NCI-H82 treated with DMSO at 0.1 percent for 48 hours (cell line): Measurements from ENCODE around the gene ARHGEF4.
"Not testable (repeated sequence)": the region's sequence is repeated elsewhere in the genome, so short reads cannot be mapped to it uniquely, and the experiment has no call there.

Source experiments
- DNase-seq: peaks from one replicate; lab custom pipeline; 2025; ENCODE audit not compliant: unreplicated experiment; lab: John Stamatoyannopoulos, UW

ARHGEF4 gene

DNA sequence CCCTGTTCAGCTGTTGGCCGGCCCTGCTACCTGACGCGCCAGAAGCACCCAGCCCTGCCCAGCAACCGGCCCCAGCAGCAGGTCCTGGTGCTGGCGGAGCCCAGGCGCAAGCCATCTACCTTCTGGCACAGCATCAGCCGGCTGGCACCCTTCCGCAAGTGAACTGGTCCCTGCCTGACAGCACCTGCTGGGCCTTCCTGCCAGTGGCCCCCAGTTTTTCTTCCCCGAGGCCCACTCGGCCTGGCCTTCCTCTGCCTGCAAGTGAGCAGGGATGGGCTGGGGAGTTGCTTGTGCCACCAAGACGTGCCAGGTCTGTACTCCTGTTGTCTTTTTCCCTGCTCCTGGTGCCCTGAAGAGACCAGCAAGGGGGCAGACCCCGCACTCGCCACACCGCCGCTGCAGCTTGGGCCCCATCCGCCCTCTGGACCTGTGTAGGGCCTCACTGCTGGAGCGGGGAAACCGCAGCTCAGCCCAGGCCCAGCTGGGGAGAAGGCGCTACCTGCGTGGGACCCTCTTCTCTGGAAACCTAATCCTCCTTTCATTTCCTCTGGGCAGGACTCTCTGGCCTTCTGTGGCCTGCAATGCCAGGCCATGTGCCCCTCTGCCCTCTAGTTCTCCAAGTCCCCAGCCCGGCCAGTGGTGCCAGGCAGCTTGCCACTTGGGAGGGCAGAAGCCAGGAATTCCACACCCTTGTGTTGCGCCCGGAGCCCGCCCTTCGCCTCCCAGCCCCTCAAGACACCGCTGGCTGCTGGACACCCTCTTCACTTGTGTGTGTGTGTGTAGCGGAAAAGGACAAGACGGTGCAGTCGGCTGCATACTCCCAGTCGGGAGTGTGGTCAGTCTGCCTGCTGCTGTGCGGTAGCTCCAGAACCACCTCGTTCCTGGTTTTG is 209.6 kb downstream of the ARHGEF4 start:
- DNase-seq = no peak

DNA sequence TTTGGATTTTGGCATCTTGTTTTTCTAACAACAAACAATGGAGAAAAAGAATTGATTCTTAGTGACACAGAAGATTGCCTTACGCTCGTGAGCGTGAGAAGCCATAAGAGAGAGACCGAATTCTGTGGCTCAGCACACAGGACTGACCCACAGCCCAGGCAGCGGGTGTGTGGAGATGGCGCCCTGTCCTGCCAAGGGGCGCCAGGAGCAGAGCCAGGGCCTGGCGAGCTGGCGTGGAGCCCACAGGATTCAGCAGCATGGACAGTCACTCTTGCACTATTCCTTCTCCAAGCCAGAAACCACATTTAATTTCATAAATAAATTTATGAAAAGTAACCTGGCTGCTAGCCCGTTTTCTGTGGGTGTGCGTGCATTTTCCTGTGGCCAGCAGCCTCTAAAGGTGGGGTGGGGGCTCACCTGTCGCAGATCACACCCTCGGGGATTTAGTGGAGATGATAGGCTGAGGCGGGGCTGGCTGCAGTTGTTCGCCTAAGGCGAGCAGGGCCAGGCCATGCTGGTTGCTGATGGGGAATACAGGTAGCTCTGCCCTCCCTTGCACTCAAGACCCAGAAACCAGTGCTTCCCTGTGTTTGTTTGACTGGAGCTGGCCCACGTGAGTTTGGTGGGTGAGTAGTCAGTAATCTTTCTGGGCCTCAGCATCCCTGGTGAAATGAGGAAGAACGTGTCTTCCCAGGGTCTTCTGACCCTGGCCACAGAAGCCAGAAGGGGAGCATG is 210.4 kb downstream of the ARHGEF4 start:
- DNase-seq = no peak

DNA sequence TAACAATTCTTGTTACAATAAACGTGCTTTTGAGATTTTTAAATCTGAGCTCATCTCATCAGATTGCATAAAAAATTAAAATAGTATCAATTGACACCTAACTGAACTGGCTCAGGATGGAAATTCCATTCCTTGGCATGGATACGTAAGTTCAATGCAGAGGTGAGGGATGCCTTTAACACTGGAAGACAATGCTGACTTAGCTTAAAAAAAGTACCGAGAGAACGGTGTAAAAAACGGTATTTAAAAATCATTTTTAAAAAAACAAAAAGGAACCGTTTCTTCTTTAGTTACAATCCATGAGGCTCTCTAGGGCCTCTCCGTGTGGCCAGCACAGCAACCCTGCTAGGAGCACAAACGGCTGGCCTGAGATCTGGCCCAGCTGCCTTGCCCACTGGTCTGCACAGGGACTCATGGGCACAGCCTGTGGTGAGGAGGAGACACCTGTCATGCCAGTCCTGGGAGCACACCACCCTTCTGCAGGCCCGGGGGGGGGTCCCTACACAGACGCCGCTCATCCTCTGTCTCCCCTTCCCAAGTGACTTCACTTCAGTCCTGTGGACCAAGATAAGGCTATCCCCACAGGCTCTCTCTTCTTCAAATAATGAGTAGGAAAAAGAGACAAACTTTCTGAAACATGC is 211.3 kb downstream of the ARHGEF4 start:
- DNase-seq = no peak

DNA sequence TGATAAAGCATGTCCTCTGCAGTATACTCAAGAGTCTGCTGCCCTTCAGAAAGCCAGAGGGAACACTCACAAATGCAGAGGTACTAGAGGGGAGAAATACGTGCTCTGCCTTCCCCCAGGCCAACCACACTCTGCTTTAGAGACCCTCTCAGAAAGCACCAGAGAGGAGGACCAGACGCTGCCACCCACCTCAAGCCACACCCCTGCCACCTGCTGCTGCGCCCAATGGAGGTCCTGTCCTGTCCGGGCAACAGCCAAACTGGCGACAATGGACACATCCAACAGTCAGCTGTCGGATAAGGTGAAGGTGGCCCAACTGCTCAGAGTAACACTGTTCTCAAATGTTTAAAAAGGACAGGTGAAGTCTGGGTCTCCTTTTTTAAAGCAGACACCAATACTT is 211.9 kb downstream of the ARHGEF4 start:
- no peak for DNase-seq

DNA sequence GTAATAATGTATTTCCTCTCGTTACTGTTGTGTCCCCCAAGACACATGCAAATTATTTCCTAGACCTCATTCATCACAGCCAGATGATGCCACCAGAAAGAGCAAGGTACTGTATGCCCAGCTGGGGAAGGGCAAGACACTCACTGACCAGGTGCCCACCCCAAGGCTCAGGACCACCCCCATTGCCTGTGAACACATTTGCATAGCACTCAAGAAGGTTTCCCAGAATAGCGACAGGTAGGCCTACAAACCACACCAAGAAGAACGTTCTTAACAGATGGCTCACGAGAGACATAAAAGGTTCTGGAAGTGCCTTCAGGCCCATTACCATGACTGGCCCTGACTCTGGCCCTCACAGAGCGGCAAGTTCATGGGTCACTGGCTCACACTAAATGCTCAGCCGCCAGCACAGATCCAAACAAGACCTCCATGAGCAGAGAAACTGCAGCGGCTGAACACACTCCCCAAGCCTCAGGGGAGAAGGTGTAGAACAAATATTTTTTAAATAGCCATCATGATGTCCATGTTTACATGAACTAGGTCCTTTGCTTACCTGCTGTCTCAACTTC is 212.5 kb downstream of the ARHGEF4 start:
- no peak for DNase-seq

DNA sequence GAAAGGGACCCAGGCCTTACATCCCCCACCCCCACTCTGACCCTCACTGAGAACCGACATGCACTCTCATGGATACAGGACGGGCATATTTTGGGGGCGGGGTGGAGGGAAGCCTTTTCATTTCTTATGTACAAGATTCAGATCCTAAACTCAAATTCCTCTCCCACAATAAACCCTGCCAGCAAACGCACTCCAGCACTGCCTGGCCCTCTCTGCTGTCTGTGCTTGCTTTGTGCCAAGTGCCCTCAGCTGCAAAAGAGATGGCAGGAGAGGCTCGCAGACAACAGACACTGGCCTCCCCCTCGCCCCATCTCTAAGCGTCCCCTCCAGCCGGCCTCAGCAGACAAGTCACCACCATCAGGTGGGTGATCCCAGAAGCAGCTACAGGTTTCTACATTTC is 214.2 kb downstream of the ARHGEF4 start:
- DNase-seq = no peak

DNA sequence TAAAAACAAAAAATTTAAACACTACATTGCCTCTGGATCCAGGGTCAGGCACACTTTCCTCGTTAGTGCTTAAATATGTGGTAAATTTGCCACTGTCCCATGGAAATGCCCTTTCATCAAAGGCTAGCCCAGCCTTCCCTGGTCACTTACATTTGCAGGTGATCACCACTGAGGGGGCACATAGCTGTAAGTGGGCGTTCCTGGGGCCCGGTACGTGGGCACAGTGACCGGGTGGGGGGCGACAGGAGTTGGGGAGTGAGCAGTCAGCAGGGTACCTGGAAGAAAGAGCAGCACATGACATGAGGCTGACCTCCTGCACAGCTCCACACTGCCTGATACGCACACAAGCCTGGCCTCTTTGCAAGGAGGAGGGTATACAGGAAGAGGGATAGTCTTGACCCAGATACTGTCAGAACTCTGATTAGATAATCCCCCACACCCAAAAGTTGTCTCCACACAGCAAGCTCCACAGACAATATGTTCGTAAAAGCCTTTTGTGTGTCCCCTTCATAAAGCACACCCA is 216.1 kb downstream of the ARHGEF4 start:
- DNase-seq = no peak

DNA sequence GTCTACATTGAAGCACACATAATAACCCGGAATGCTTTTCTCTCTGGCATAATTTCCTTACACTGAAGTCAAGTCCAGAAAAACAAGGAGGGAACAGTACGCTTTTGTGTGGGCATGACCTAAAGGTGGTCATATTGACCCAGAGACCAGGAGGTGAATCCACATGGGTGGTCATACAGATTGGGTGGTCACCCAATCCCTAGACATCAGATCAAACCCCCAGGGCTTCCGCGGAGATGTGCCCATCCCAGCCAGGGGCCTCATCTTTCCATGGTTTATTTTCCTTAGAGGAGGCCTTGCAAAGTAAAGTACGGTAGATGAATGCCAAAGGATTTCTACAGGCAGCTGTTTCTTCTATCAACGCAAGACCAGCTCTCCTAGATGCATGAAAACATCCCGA is 217.8 kb downstream of the ARHGEF4 start:
- no peak for DNase-seq

DNA sequence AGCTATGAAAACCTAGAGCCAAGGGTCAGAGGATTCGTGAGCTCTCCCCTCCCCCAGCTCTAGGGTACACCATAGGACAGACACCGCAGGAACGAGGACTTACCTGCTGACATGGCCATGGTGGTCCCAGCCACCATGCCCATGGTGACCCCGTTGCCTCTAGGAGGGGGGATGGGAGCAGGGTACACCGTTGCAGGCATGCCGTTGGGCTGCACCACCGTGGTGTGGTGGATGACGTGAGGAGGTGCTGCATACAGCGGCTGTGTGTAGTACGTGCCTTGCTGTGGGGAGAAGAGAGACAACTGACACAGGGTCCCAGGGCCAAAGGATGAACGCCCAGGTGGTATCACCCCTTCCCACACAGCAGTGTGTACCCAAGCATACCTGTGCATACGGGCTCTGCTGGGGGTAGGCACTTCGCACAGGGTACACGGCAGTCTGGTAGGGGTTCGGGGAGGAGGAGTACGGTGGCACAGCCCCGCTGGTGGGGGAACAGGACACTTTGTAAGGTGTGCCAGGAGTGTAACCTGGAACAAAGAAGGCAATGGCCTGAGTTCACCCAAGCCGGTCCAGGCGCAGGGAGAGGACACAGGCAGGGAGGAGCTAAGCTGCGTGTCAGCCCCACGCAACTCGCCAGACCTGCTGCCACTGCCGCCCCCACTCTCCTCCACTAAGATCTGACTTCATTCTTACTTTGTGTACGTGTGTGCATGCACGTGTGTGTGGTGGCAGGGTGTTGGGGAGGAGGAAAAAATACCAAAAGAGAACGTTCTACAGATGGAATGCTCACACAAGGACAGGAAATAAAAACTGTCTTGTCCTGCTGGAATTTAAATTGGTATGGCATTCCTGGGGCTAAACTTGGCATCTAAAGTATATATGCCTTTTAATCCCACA is 218.7 kb downstream of the ARHGEF4 start:
- no peak for DNase-seq

DNA sequence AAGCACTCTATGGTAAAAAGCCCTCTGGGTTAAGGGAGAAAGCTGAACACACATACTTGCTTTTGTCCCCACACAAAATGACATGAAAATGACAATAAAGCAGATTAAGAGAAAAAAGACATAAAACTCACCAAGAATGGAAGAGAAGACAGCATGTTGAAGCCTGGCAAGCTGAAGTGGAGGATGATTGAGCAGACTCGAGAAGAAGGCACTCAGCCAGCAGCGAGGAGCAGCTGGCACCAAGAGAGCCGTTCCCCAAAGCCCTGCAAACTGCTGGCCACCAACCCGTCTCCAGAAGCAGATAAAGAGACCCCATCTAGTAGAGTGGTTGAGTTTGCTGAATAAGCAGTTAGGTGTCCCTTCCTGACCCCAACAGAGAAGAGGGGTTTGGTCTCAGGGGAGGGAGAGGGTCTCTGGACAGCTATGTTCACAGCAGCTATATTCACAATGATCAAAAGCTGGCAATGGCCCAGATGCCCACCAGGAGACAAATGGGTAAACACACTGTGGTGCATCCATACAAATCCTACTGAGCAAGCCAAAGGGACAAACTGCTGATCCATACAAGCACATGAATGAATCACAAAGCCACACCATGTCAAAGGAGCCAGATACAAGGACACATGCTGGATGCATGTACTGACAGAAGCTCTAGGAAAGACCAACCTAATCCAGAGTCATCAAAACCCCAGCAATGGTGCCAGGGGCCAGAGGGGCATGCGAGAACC is 219.7 kb downstream of the ARHGEF4 start:
- DNase-seq = no peak

DNA sequence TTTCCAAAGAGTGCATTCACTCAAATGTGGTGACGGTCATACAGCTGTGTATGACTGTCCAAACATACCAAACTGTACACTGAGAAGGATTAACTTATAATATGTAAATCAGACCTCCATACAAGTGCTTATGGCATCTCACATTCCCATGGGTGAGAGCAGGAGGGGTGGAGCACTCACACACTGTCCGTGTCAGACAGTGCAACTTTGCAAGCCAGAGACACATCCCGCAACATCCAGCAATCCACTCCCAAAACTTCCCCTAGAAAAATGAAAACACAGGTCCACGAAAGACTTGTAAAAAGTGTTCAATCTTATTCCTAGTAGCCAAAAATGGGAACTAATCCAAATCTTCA is 220.2 kb downstream of the ARHGEF4 start:
- no peak for DNase-seq

DNA sequence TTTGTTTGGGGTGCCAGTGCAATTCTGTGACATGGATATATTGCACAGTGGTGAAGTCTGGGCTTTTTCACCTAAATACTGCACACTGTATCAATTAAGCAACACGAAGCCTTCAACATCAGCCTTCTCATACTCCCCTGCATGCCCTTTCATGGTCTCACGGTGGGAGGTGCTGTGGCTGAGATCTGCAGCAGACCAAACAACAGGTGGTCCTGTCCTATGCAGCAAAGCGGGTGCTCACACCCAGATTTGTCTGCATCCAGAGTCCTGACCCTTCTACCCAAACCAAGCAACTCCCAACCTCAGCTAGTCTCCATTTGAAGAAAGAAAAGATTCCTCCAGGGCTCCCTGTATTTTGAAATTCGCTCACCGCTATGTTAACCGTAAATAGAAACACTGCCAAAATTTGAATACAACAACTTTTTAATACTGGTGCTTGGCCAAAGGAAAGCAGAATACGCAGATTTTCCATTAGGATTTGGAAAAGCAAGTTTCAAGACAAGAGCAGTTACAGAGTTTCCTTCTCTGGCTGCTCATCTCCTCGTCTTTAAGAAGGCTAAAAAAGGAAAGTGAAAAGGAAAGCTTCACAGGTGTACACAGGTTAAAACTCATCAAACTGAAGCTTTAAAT is 221.6 kb downstream of the ARHGEF4 start:
- DNase-seq = no peak

DNA sequence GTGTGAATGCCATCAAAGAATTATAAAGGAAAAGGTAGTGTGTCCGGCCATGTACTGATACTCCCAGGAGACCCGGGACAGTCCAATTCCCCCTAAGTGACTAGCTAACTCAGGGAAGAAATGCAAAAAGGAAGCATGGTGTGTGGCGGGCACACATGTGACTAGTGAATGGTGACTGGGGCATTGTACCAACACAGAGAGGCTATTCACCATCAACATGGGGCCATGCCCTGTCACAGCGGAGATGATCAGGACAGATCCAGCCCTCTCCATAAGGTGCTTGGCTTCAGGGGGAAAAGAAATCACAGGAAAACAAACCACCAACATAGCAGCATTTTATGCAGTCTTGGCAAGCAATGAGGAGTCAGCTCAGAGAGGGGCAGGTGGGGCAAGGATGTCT is 222.2 kb downstream of the ARHGEF4 start:
- DNase-seq = no peak

DNA sequence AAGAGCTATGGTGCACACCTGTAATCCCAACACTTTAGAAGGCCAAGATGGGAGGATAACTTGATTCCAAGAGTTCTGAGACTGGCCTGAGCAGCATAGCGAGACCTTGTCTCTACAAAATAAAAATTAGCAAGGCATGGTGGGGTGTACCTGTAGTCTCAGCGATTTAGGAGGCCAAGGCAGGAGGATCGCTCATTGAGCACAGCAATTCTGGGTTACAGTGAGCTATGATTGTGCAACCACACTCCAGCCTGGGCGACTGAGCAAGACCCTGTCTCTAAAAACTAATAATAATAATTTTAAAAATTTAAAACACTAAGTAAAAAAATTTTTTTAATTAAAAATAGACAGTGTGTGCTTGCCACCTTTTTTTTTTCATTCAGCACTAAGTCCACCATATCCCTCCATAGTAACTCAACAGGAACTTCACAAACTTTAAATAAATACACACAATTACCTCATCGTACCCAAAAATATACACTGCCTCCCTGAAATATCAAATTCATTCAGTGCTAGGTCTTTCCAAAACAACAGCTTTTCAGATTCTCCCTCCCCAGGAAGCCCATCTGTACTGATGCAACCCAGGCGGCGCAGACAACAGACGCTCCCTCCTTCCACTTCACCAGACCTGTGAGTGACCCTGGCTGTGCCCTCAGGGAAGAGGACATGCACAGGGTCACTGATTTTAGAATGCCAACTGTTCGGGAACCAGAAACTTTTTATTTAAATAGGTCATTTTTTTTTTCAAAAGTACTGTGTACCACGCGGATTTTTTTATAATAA is 227.0 kb downstream of the ARHGEF4 start:
- DNase-seq = no peak

DNA sequence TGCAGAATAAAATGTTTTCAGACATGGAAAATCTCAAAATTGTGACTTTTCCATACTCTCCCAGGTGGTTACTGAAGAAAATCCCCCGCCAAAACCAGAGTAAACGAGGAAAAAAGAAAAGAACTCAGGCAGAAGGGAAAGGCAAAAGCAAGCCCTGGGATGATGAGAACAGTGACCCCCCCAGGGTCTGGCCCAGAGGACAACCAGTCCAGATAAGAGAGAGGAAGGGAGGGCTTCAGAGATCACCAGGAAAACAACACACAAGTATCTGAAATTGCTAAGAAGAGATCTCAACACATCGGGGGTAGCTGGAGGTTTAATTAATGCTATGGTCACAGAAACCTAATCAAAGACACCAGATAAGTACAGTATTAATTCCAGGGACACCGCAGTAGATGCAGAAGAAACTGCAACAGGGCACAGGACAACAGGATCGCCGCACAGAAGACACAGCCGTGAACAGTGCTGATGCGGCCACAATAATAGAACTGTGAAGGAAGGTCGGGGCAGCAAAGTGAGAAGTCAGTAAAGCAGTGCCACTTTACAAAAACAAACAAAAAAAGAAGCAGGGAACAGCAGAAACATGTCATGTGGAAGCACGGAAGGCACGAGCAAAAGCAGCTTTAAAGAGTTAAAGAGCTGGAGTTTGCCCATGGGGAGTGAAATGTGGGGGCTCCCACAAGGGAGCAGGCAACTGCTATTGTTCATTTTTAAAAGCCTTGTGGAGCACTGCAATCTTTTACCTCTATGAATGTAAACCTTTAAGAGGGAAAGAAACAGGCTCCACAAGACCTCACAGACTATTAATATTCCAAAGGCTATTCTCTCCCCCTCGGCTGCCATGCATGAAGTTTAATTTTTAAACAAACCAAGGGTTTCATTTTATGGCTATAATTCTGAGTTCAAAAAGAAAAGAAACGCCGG is 228.1 kb downstream of the ARHGEF4 start:
- DNase-seq = no peak

DNA sequence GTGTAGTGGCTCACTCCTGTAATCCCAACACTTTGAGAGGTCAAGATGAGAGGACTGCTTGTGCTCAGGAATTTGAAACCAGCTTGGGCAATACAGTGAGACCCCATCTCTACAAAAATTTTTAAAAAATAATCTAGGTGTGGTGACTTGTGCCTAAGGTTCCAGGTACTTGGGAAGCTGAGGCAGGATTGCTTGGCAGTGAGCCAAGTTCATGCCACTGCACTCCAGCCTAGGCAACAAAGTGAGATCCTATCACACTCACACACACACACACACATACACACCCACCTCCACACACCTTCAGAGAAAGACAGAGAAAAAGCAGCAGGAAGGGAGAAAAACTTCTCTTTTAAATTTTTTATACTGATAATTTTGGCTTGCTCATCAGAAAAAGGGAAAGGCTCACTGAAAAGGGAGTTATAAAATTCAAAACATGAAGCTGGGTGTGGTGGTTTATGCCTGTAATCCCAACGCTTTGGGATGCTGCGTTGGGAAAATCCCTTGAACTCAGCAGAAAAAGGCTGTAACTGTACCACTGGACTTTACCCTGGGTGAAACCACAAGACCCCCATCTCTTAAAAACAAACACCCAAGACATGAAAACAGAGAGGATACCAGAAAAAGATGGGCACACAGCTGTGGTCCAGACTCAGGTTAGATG is 230.9 kb downstream of the ARHGEF4 start:
- no peak for DNase-seq

DNA sequence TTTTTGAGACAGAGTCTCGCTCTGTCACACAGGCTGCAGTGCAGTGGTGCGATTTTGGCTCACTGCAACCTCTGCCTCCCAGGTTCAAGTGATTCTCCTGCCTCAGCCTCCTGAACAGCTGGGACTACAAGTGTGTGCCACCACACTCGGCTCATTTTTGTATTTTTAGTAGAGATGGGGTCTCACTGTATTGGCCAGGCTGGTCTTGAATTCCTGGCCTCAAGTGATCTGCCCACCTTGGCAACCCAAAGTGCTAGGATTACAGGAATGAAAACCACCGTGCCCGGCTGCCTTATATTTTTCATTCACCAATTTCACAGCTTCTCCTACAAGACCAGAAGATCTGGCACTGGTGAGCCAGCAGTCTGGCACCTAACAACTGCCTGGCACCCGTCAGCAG is 231.5 kb downstream of the ARHGEF4 start:
- not testable (repeated sequence) for DNase-seq
